ENCODE data around the gene CARM1. TPM values are rescaled to one million over a fixed set of nuclear protein-coding genes. Genes with fewer than 3 reads are reported as not detected.
"Not testable (repeated sequence)": the region's sequence is repeated elsewhere in the genome, so short reads cannot be mapped to it uniquely, and the experiment has no call there.

CARM1 gene
- polyA plus RNA-seq, 6 donors from 2014 or later: 0.37 to 0.75 (median 0.63) TPM

GRCh38 chr19:10959277-10959968 lies 88.1 kb downstream of the CARM1 start:
- peak overlapping the region; percentile 63 to 92 (median 88) for H3K4me3 Mint-ChIP-seq
- H3K36me3 Mint-ChIP-seq; H3K9me3 Mint-ChIP-seq; ATAC-seq (ENCODE audit: low read depth in 2 of 2); H3K27me3 Mint-ChIP-seq; DNase-seq: not testable (repeated sequence)
- H3K27ac Mint-ChIP-seq: peak overlapping the region in 4 of 6 donors; percentile 11 to 94 (median 54)
- H3K4me1 Mint-ChIP-seq: peaks cover 19 to 40% (median 39%) of the 10 kb centered on the region in 3 donors

DNA sequence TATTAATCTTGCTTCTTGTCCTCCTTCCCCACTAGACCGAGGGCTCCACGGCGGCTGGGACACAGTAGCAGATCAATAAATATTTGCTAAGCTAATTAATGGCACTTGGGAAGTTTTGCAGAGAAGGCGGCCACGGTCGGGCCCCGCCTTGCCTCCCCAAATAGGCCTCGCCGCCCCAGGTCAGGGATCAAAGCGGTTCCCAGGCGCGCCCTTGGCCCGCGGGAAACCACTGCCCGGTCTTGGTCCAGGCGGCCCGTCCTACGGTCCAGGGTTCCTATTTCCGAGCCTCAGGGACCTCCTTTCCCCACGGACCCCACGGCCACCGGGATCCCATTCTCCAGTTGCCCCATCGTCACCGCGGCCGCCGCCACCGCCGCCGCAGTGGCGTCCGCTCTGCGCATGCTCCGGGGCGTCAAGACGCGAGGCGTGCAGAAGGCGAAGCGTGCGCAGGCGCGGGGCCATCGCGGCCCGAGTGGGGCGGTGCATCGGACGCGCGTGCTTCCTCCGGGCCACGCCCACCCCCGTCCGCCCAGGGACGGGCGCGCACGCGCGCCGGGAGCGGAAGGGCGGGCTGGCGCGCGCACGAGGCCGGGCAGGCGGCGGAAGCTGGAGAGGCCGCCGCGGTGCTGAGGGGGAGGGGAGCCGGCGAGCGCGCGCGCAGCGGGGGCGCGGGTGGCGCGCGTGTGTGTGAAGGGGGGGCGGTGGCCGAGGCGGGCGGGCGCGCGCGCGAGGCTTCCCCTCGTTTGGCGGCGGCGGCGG lies 89.1 kb downstream of the CARM1 start, which contains the start of gene SMARCA4:
SMARCA4 (plus strand) TSS at position 717 of the 759 bp plus-strand sequence. CDS start 23,122 bp downstream, outside the sequence.
- Mint-ChIP-seq H3K4me3 (peak within 1 kb of the TSS; percentile 85 to 95 (median 92)), H3K4me1 (peaks cover 22 to 47% (median 46%) of the 10 kb centered on the region in 3 donors), H3K27ac (peak within 1 kb of the TSS; percentile 87 to 94 (median 91))

GRCh38 chr19:10961073-10961860 lies 89.9 kb downstream of the CARM1 start:
- H3K9me3 Mint-ChIP-seq: no peaks in the 10 kb centered on the region
- DNase-seq (no peak), ATAC-seq (ENCODE audit: low read depth in 2 of 2) (peak; percentile 34 to 41)

More for the DNA sequence above, 89.1 kb downstream of the CARM1 start, which contains the start of gene SMARCA4:
- ATAC-seq (ENCODE audit: low read depth in 2 of 2) (peak; percentile 78 to 79), DNase-seq (peak; percentile 99)
- no peaks in the 10 kb centered on the region for H3K9me3 Mint-ChIP-seq
- H3K27me3 Mint-ChIP-seq: no peaks in the 10 kb centered on the region
- H3K36me3 Mint-ChIP-seq: no peaks in the 10 kb centered on the region

GRCh38 chr19:10962863-10963262 lies 91.5 kb downstream of the CARM1 start:
- ATAC-seq (ENCODE audit: low read depth in 2 of 2) (no peak), DNase-seq (no peak)
- Mint-ChIP-seq H3K4me3 (peak overlapping the region; percentile 49 to 95 (median 76)), H3K27ac (peak overlapping the region in 4 of 6 donors; percentile 58 to 95 (median 82)), H3K9me3 (no peaks in the 10 kb centered on the region), H3K4me1 (peaks cover 31 to 57% (median 57%) of the 10 kb centered on the region in 3 donors), H3K27me3 (no peaks in the 10 kb centered on the region), H3K36me3 (no peaks in the 10 kb centered on the region)

More at GRCh38 chr19:10961073-10961860, 89.9 kb downstream of the CARM1 start:
- Mint-ChIP-seq H3K4me1 (peaks cover 26 to 50% (median 48%) of the 10 kb centered on the region in 3 donors), H3K27ac (peak overlapping the region in 5 of 6 donors; percentile 70 to 93 (median 87)), H3K27me3 (no peaks in the 10 kb centered on the region), H3K4me3 (peak overlapping the region; percentile 85 to 95 (median 92)), H3K36me3 (no peaks in the 10 kb centered on the region)

DNA sequence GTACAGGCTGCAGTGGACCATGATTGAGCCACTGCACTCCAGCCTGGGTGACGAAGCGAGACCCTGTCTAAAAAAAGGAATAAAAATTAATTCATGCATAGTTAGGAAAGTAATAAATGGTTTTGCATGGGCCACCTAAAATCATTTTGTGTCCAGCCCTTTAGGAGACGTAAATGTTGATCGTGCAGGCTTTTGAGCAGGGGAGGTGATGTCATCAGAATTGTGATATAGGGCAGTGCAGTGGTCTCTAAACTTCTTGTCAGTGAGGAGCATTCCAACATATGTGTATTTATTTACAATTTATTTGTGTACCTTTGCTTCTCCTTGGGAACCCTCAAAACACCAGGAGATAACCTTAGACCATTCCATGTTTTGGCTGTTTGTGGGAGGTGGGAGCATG lies 92.5 kb downstream of the CARM1 start:
- H3K27ac Mint-ChIP-seq: peak overlapping the region in 4 of 6 donors; percentile 16 to 72 (median 30)

GRCh38 chr19:10964903-10965302 lies 93.5 kb downstream of the CARM1 start:
- peak overlapping the region in 3 of 6 donors; percentile 30 to 44 (median 42) for H3K27ac Mint-ChIP-seq
- DNase-seq (no peak), ATAC-seq (ENCODE audit: low read depth in 2 of 2) (no peak)
- H3K9me3 Mint-ChIP-seq: no peaks in the 10 kb centered on the region
- peak overlapping the region in 1 of 8 donors; percentile 70 for H3K4me3 Mint-ChIP-seq
- no peaks in the 10 kb centered on the region for H3K27me3 Mint-ChIP-seq
- no peaks in the 10 kb centered on the region for H3K36me3 Mint-ChIP-seq
- peaks cover 38 to 73% (median 70%) of the 10 kb centered on the region in 3 donors for H3K4me1 Mint-ChIP-seq

More for the DNA sequence above, 92.5 kb downstream of the CARM1 start:
- Mint-ChIP-seq H3K4me3 (peak overlapping the region in 5 of 8 donors; percentile 29 to 95 (median 37)), H3K27me3 (no peaks in the 10 kb centered on the region), H3K36me3 (no peaks in the 10 kb centered on the region), H3K9me3 (no peaks in the 10 kb centered on the region), H3K4me1 (peaks cover 36 to 67% (median 67%) of the 10 kb centered on the region in 3 donors)
- no peak for ATAC-seq (ENCODE audit: low read depth in 2 of 2)
- DNase-seq: no peak

GRCh38 chr19:10965398-10965797 lies 94.0 kb downstream of the CARM1 start:
- Mint-ChIP-seq H3K4me3 (peak overlapping the region in 3 of 8 donors; percentile 37 to 70 (median 41)), H3K27me3 (no peaks in the 10 kb centered on the region), H3K27ac (peak overlapping the region in 1 of 6 donors; percentile 30), H3K9me3 (no peaks in the 10 kb centered on the region), H3K4me1 (peaks cover 43 to 74% (median 67%) of the 10 kb centered on the region in 3 donors), H3K36me3 (no peaks in the 10 kb centered on the region)
- DNase-seq (no peak), ATAC-seq (ENCODE audit: low read depth in 2 of 2) (no peak)

DNA sequence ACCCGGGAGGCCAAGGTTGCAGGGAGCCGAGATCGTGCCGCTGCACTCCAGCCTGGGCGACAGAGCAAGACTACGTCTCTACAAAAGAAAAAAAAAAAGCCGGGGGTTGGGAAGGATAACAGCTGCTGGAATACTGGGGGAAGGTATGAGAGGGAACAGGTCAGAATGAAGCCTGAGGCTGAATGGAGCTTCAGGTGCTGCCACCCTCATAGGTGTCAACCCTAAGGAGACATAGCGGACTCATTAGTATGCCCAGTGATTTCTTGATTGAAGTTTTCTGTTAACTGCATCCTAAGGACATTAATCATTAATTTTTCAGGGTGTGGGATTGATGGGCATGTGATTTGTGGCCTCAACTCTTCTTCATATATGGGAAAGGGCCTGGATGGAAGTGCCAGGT lies 95.5 kb downstream of the CARM1 start:
- H3K4me3 Mint-ChIP-seq: peak overlapping the region in 2 of 8 donors; percentile 47 to 59
- peaks cover 43 to 78% (median 63%) of the 10 kb centered on the region in 3 donors for H3K4me1 Mint-ChIP-seq
- DNase-seq (no peak), ATAC-seq (ENCODE audit: low read depth in 2 of 2) (no peak)
- H3K27ac Mint-ChIP-seq: peak overlapping the region in 2 of 6 donors; percentile 7 to 60
- no peaks in the 10 kb centered on the region for H3K36me3 Mint-ChIP-seq
- H3K9me3 Mint-ChIP-seq: no peaks in the 10 kb centered on the region
- no peaks in the 10 kb centered on the region for H3K27me3 Mint-ChIP-seq

GRCh38 chr19:10968527-10969135 lies 97.3 kb downstream of the CARM1 start:
- Mint-ChIP-seq H3K4me1 (peaks cover 38 to 71% (median 55%) of the 10 kb centered on the region in 3 donors), H3K9me3 (no peaks in the 10 kb centered on the region), H3K27ac (peak overlapping the region in 5 of 6 donors; percentile 79 to 92 (median 90)), H3K36me3 (no peaks in the 10 kb centered on the region), H3K27me3 (no peaks in the 10 kb centered on the region), H3K4me3 (peak overlapping the region; percentile 23 to 83 (median 74))
- peak; percentile 79 to 82 for ATAC-seq (ENCODE audit: low read depth in 2 of 2)
- peak; percentile 39 for DNase-seq

DNA sequence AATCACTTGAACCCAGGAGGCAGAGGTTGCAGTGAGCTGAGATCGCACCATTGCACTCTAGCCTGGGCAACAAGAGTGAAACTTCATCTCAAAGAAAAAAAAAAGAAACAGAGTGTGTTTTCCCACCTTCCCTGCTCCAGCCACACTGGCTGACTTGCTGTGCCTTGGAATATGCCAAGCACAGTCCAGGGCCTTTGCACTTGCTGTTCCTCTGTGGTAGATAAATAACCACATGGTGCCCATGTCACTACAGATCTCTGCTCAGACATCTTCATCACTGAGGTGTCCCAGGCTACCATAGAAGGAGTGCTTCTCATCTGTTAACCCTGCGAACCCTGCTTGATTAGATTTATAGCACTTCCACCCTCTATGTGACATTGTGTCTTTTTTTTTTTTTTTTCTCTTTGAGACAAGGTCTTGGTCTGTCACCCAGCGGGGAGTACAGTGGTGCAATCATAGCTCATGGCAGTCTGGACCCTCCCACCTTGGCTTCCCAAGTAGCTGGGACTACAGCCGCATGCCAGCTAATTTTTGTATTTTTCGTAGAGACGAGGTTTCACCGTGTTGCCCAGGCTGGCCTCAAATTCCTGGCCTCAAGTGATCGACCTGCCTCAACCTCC lies 99.9 kb downstream of the CARM1 start:
- H3K4me3 Mint-ChIP-seq: no peak overlapping the region
- peaks cover 43 to 72% (median 62%) of the 10 kb centered on the region in 3 donors for H3K4me1 Mint-ChIP-seq
- DNase-seq (no peak), ATAC-seq (ENCODE audit: low read depth in 2 of 2) (no peak)
- no peaks in the 10 kb centered on the region for H3K36me3 Mint-ChIP-seq
- peak overlapping the region in 2 of 6 donors; percentile 34 to 63 for H3K27ac Mint-ChIP-seq
- no peaks in the 10 kb centered on the region for H3K27me3 Mint-ChIP-seq
- peaks cover 0 to 2% (median 0%) of the 10 kb centered on the region in 7 donors for H3K9me3 Mint-ChIP-seq
